WTC11 (cell line): ENCODE results near the gene MTA1. TPM values are rescaled to one million over a fixed set of nuclear protein-coding genes. Genes with fewer than 3 reads are reported as not detected.
A peak's percentile ranks its signal among the peaks of the same experiment; 100 is the strongest.

ENCODE experiments used
- ATAC-seq: fragments of 200-7000 bp; cut with Tn5 transposase; 2 replicates; pipeline ENCODE4 v1.10.0; 2021; ENCODE audit warnings: mild to moderate bottlenecking, moderate library complexity
- CTCF ChIA-PET: fragments of 300-600 bp; sonication (Branson Sonifier 250); formaldehyde crosslinking; loops from one replicate; lab custom pipeline; 2021; ENCODE audit warnings: antibody characterized with exemption; lab: Charles Lee
- POLR2A ChIA-PET: fragments of 350-600 bp; sonication (Branson Sonifier 250); formaldehyde crosslinking; loops from one replicate; lab custom pipeline; 2021; ENCODE audit warnings: antibody characterized with exemption; lab: Charles Lee
- DNase-seq: peaks from one replicate; pipeline ENCODE4 v3.0.0; 2021; ENCODE audit warnings: low spot score
- H3K27ac Mint-ChIP-seq: 2 replicates; pipeline ENCODE4 v1.8.0; 2021; ENCODE audit warnings: mixed read lengths
- H3K27me3 Mint-ChIP-seq: 2 replicates; pipeline ENCODE4 v1.8.0; 2021; ENCODE audit warnings: low read depth, mild to moderate bottlenecking, moderate library complexity, mixed read lengths
- H3K36me3 Mint-ChIP-seq: 2 replicates; pipeline ENCODE4 v1.8.0; 2021; ENCODE audit warnings: mixed read lengths
- H3K4me1 Mint-ChIP-seq: 2 replicates; pipeline ENCODE4 v1.8.0; 2022; ENCODE audit warnings: mixed read lengths
- H3K4me3 Mint-ChIP-seq: 2 replicates; pipeline ENCODE4 v1.8.0; 2021; ENCODE audit warnings: mild to moderate bottlenecking, moderate library complexity, mixed read lengths
- H3K9me3 Mint-ChIP-seq: 2 replicates; pipeline ENCODE4 v1.8.0; 2021; ENCODE audit warnings: mixed read lengths
- CREB1 ChIP-seq: sonication (generic); formaldehyde crosslinking; IDR thresholded peaks from 2 replicates; pipeline ENCODE4 v1.8.0; 2023; ENCODE audit warnings: mild to moderate bottlenecking, missing genetic modification reagents
- ERG ChIP-seq: fragments of 250-450 bp; sonication (Bioruptor Pico); IDR thresholded peaks from 2 replicates; pipeline ENCODE4 v1.8.0; 2021; ENCODE audit warnings: mild to moderate bottlenecking
- ETV6 ChIP-seq: sonication (generic); formaldehyde crosslinking; IDR thresholded peaks from 2 replicates; pipeline ENCODE4 v1.8.1; 2022; ENCODE audit warnings: mild to moderate bottlenecking, missing genetic modification reagents
- FOXP1 ChIP-seq: sonication (generic); formaldehyde crosslinking; IDR thresholded peaks from 2 replicates; pipeline ENCODE4 v1.8.0; 2022; ENCODE audit warnings: missing genetic modification reagents, mild to moderate bottlenecking, moderate library complexity, borderline replicate concordance
- GRHL2 ChIP-seq: fragments of 250-450 bp; sonication (Bioruptor Pico); IDR thresholded peaks from 2 replicates; pipeline ENCODE4 v1.8.0; 2022; ENCODE audit warnings: mild to moderate bottlenecking, moderate library complexity; ENCODE audit not compliant: insufficient replicate concordance, severe bottlenecking
- HMGA2 ChIP-seq: fragments of 250-450 bp; sonication (Bioruptor Pico); IDR thresholded peaks from 2 replicates; pipeline ENCODE4 v1.4.0; 2021; ENCODE audit warnings: mild to moderate bottlenecking, moderate library complexity
- HMGXB4 ChIP-seq: sonication (generic); formaldehyde crosslinking; IDR thresholded peaks from 2 replicates; pipeline ENCODE4 v1.8.1; 2023; ENCODE audit warnings: mild to moderate bottlenecking, moderate library complexity, missing genetic modification reagents
- IRF2 ChIP-seq: sonication (generic); formaldehyde crosslinking; IDR thresholded peaks from 2 replicates; pipeline ENCODE4 v1.8.0; 2022; ENCODE audit warnings: low read depth, missing genetic modification reagents, borderline replicate concordance
- KAT7 ChIP-seq: sonication (generic); formaldehyde crosslinking; IDR thresholded peaks from 2 replicates; pipeline ENCODE4 v1.8.1; 2023; ENCODE audit warnings: missing genetic modification reagents, mild to moderate bottlenecking, borderline replicate concordance
- NFATC4 ChIP-seq: fragments of 250-450 bp; sonication (Bioruptor Pico); IDR thresholded peaks from 2 replicates; pipeline ENCODE4 v1.9.0; 2021; ENCODE audit warnings: mild to moderate bottlenecking
- PRRX2 ChIP-seq: fragments of 250-450 bp; sonication (Bioruptor Pico); IDR thresholded peaks from 2 replicates; pipeline ENCODE4 v1.8.0; 2021; ENCODE audit warnings: mild to moderate bottlenecking
- TEAD1 ChIP-seq: sonication (generic); formaldehyde crosslinking; IDR thresholded peaks from 2 replicates; pipeline ENCODE4 v1.8.0; 2022; ENCODE audit warnings: mild to moderate bottlenecking, missing genetic modification reagents
- TP53 ChIP-seq: sonication (generic); formaldehyde crosslinking; IDR thresholded peaks from 2 replicates; pipeline ENCODE4 v1.8.1; 2023; ENCODE audit warnings: mild to moderate bottlenecking, missing genetic modification reagents
- USF1 ChIP-seq: sonication (generic); formaldehyde crosslinking; IDR thresholded peaks from 2 replicates; pipeline ENCODE4 v1.8.0; 2022; ENCODE audit warnings: mild to moderate bottlenecking, missing genetic modification reagents
- ZNF121 ChIP-seq: sonication (generic); formaldehyde crosslinking; IDR thresholded peaks from 2 replicates; pipeline ENCODE4 v1.8.0; 2023; ENCODE audit warnings: missing genetic modification reagents
- ZNF138 ChIP-seq: sonication (generic); formaldehyde crosslinking; conservative IDR thresholded peaks from 2 replicates; pipeline ENCODE4 v1.8.1; 2022; ENCODE audit warnings: mild to moderate bottlenecking, moderate library complexity, missing genetic modification reagents
- ZNF532 ChIP-seq: fragments of 250-450 bp; sonication (Bioruptor Pico); IDR thresholded peaks from 2 replicates; pipeline ENCODE4 v1.9.0; 2021; ENCODE audit warnings: mild to moderate bottlenecking, borderline replicate concordance
- ZNF671 ChIP-seq: fragments of 250-450 bp; sonication (Bioruptor Pico); IDR thresholded peaks from 2 replicates; pipeline ENCODE4 v1.8.0; 2021; ENCODE audit warnings: mild to moderate bottlenecking
- ZSCAN18 ChIP-seq: fragments of 250-450 bp; sonication (Bioruptor Pico); IDR thresholded peaks from 2 replicates; pipeline ENCODE4 v2.1.2; 2022; ENCODE audit warnings: mild to moderate bottlenecking, moderate library complexity
- total RNA-seq: library from RNA; stranded (reverse); gene quantifications from 3 replicates; pipeline ENCODE4 v1.2.3, GENCODE V29; 2021
- TF ChIP-seq, protein P1 (sequence below): sonication (generic); formaldehyde crosslinking; IDR thresholded peaks from 2 replicates; pipeline ENCODE4 v1.8.0; 2022; ENCODE audit warnings: mild to moderate bottlenecking, missing genetic modification reagents
- TF ChIP-seq, protein P2 (sequence below): sonication (generic); formaldehyde crosslinking; IDR thresholded peaks from 2 replicates; pipeline ENCODE4 v1.8.0; 2023; ENCODE audit warnings: missing genetic modification reagents
- TF ChIP-seq, protein P3 (sequence below): sonication (generic); formaldehyde crosslinking; IDR thresholded peaks from 2 replicates; pipeline ENCODE4 v1.8.1; 2022; ENCODE audit warnings: missing genetic modification reagents, borderline replicate concordance
- TF ChIP-seq, protein P4 (sequence below): fragments of 250-450 bp; sonication (Bioruptor Pico); IDR thresholded peaks from 2 replicates; pipeline ENCODE4 v1.9.0; 2021; ENCODE audit warnings: moderate library complexity, mild to moderate bottlenecking, inconsistent platforms, borderline replicate concordance

The MTA1 gene
- total RNA-seq, 1 experiment from 2014 or later: 279 TPM

DNA sequence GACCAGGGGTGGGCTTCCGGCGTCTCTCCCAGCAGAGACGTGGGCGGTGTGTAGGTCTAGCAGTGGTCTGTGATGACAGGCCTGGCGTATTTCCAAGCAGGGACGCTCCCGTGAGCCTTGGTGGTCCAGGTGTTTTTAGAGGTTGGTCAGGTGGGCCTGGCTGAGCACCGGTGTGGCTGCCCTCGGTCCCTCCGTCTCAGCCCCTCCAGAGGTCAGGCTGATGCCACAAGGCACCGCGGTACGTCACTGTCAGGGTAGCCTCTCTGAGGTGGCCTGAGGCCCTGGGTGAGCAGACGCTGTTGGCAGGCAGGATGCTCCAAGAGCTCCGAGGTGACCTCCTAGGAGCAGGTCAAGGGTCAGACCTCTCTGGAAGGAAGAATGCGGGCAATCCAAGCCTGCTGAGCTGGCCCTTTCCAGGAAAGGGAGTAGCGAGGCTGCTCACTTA is 13.6 kb downstream of the MTA1 start:
- Mint-ChIP-seq H3K36me3 (peaks cover 19% of the 10 kb centered on the region), H3K9me3 (no peaks in the 10 kb centered on the region), H3K4me3 (no peak overlapping the region), H3K27me3 (no peaks in the 10 kb centered on the region), H3K4me1 (peaks cover 14% of the 10 kb centered on the region), H3K27ac (peak overlapping the region; percentile 27; the same call in 1 of the 2 replicates)
- DNase-seq (no peak), ATAC-seq (peak; percentile 70)
- CTCF ChIA-PET: interaction anchor here (0.7 to 2.8 kb wide), 6 partner anchors 12 to 56 kb away, joined by 3 to 7 read pairs (median 6); no protein-coding TSS in a partner anchor
- POLR2A ChIA-PET: interaction anchor here (0.5 to 0.9 kb wide), 2 partner anchors 103 to 585 kb away, joined by 3 to 7 read pairs; no protein-coding TSS in a partner anchor
- TF ChIP-seq GRHL2: no peak
- TF ChIP-seq ETV6 (CRISPR knock-in tag): 0 out of 2 replicates have a peak, but pooled peaks have one; percentile 19
- TF ChIP-seq CREB1 (CRISPR knock-in tag): no peak
- TF ChIP-seq IRF2: no peak
- TF ChIP-seq TP53 (CRISPR knock-in tag): no peak
- no peak for TF ChIP-seq KAT7
- TF ChIP-seq, protein P1, sequence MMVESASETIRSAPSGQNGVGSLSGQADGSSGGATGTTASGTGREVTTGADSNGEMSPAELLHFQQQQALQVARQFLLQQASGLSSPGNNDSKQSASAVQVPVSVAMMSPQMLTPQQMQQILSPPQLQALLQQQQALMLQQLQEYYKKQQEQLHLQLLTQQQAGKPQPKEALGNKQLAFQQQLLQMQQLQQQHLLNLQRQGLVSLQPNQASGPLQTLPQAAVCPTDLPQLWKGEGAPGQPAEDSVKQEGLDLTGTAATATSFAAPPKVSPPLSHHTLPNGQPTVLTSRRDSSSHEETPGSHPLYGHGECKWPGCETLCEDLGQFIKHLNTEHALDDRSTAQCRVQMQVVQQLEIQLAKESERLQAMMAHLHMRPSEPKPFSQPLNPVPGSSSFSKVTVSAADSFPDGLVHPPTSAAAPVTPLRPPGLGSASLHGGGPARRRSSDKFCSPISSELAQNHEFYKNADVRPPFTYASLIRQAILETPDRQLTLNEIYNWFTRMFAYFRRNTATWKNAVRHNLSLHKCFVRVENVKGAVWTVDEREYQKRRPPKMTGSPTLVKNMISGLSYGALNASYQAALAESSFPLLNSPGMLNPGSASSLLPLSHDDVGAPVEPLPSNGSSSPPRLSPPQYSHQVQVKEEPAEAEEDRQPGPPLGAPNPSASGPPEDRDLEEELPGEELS (CRISPR knock-in tag): no peak
- no peak for TF ChIP-seq USF1 (CRISPR knock-in tag)
- 0 out of 2 replicates have a peak, but pooled peaks have one; percentile 18 for TF ChIP-seq TEAD1 (CRISPR knock-in tag)
- no peak for TF ChIP-seq ZSCAN18 (CRISPR knock-in tag)
- TF ChIP-seq ZNF121: 0 out of 2 replicates have a peak, but pooled peaks have one; percentile 2
- no peak for TF ChIP-seq ERG (CRISPR knock-in tag)
- TF ChIP-seq FOXP1 (CRISPR knock-in tag): no peak
- no peak for TF ChIP-seq NFATC4 (CRISPR knock-in tag)
- no peak for TF ChIP-seq PRRX2
- TF ChIP-seq, protein P2, sequence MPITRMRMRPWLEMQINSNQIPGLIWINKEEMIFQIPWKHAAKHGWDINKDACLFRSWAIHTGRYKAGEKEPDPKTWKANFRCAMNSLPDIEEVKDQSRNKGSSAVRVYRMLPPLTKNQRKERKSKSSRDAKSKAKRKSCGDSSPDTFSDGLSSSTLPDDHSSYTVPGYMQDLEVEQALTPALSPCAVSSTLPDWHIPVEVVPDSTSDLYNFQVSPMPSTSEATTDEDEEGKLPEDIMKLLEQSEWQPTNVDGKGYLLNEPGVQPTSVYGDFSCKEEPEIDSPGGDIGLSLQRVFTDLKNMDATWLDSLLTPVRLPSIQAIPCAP (CRISPR knock-in tag): no peak
- no peak for TF ChIP-seq HMGA2 (CRISPR knock-in tag)
- no peak for TF ChIP-seq ZNF532 (CRISPR knock-in tag)
- TF ChIP-seq ZNF138 (CRISPR knock-in tag): no peak
- TF ChIP-seq HMGXB4 (CRISPR knock-in tag): no peak
- TF ChIP-seq, protein P3, sequence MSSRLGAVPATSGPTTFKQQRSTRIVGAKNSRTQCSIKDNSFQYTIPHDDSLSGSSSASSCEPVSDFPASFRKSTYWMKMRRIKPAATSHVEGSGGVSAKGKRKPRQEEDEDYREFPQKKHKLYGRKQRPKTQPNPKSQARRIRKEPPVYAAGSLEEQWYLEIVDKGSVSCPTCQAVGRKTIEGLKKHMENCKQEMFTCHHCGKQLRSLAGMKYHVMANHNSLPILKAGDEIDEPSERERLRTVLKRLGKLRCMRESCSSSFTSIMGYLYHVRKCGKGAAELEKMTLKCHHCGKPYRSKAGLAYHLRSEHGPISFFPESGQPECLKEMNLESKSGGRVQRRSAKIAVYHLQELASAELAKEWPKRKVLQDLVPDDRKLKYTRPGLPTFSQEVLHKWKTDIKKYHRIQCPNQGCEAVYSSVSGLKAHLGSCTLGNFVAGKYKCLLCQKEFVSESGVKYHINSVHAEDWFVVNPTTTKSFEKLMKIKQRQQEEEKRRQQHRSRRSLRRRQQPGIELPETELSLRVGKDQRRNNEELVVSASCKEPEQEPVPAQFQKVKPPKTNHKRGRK (CRISPR knock-in tag): no peak
- no peak for TF ChIP-seq ZNF671 (CRISPR knock-in tag)
- TF ChIP-seq, protein P4, sequence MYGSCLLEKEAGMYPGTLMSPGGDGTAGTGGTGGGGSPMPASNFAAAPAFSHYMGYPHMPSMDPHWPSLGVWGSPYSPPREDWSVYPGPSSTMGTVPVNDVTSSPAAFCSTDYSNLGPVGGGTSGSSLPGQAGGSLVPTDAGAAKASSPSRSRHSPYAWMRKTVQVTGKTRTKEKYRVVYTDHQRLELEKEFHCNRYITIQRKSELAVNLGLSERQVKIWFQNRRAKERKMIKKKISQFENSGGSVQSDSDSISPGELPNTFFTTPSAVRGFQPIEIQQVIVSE (CRISPR knock-in tag): no peak
